OCI-LY7 (cell line): ENCODE data around the gene AS3MT. TPM values are rescaled to one million over a fixed set of nuclear protein-coding genes. Genes with fewer than 3 reads are reported as not detected.

Source experiments
- BruUV-seq: library from RNA; stranded (reverse); fragments of 400-500 nt; replicated peaks from 2 replicates; lab custom pipeline; 2021; lab: Mats Ljungman, UMichigan
- CTCF ChIA-PET: fragments of 300-600 bp; sonication (Branson Sonifier 250); formaldehyde crosslinking; loops from one replicate; lab custom pipeline; 2022; ENCODE audit warnings: antibody characterized with exemption; ENCODE audit not compliant: unreplicated experiment; lab: Charles Lee
- POLR2A ChIA-PET: fragments of 300-600 bp; sonication (Branson Sonifier 250); formaldehyde crosslinking; loops from one replicate; lab custom pipeline; 2022; ENCODE audit warnings: antibody characterized with exemption; lab: Charles Lee
- DNase-seq: peaks from one replicate; pipeline ENCODE4 v3.0.0-alpha.2; 2015; ENCODE audit warnings: low spot score
- H2AFZ ChIP-seq: fragments of 200-600 bp; sonication (generic), shearing (Covaris generic); 2 replicates; pipeline ENCODE4 v1.6.1; 2014; ENCODE audit warnings: mild to moderate bottlenecking, antibody characterized with exemption, low read length, moderate library complexity
- H3K27ac ChIP-seq: fragments of 200-600 bp; sonication (generic); 2 replicates; pipeline ENCODE4 v1.5.1; 2014; ENCODE audit warnings: mixed run types, low read depth, mild to moderate bottlenecking, moderate library complexity, low read length, inconsistent platforms; ENCODE audit not compliant: poor library complexity, severe bottlenecking
- H3K36me3 ChIP-seq: fragments of 200-600 bp; sonication (generic); 2 replicates; pipeline ENCODE4 v1.6.1; 2014; ENCODE audit warnings: mild to moderate bottlenecking, antibody characterized with exemption, low read length, moderate library complexity, mixed read lengths; ENCODE audit not compliant: insufficient read depth
- H3K4me1 ChIP-seq: fragments of 200-600 bp; sonication (generic); 2 replicates; pipeline ENCODE4 v1.5.1; 2014; ENCODE audit warnings: mild to moderate bottlenecking, low read length; ENCODE audit not compliant: insufficient read depth, poor library complexity, severe bottlenecking
- H3K4me2 ChIP-seq: fragments of 200-600 bp; sonication (generic); 2 replicates; pipeline ENCODE4 v1.6.1; 2014; ENCODE audit warnings: mild to moderate bottlenecking, low read length
- H3K4me3 ChIP-seq: fragments of 200-600 bp; sonication (generic); 2 replicates; pipeline ENCODE4 v1.5.1; 2014; ENCODE audit warnings: mild to moderate bottlenecking, low read depth, low read length; ENCODE audit not compliant: poor library complexity, severe bottlenecking
- H3K79me2 ChIP-seq: fragments of 200-600 bp; sonication (generic); 2 replicates; pipeline ENCODE4 v1.6.1; 2016; ENCODE audit warnings: low read depth, mild to moderate bottlenecking, low read length, moderate library complexity, mixed read lengths; ENCODE audit not compliant: insufficient read depth
- H3K9me2 ChIP-seq: fragments of 200-600 bp; sonication (generic); 2 replicates; pipeline ENCODE4 v1.6.1; 2016; ENCODE audit warnings: mild to moderate bottlenecking, low read length, mixed read lengths; ENCODE audit not compliant: insufficient read depth
- H3K9me3 ChIP-seq: fragments of 200-600 bp; sonication (generic); 2 replicates; pipeline ENCODE4 v1.6.1; 2014; ENCODE audit warnings: mild to moderate bottlenecking, mixed run types, low read length, mixed read lengths
- H4K20me1 ChIP-seq: fragments of 200-600 bp; sonication (generic); 2 replicates; pipeline ENCODE4 v1.6.1; 2014; ENCODE audit warnings: mild to moderate bottlenecking, antibody characterized with exemption, low read length, moderate library complexity, mixed read lengths; ENCODE audit not compliant: insufficient read depth
- EZH2phosphoT487 ChIP-seq: fragments of 200-600 bp; sonication (generic); IDR thresholded peaks from 2 replicates; pipeline ENCODE4 v1.6.1; 2018; ENCODE audit warnings: low read depth, borderline replicate concordance, mild to moderate bottlenecking, mixed run types, antibody characterized with exemption, low read length, moderate library complexity, mixed read lengths
- intact Hi-C: fragments of 100-400 bp; cut with micrococcal nuclease; formaldehyde crosslinking; loops from one replicate; pipeline ENCODE4 v1.10.0; 2022; ENCODE audit not compliant: unreplicated experiment
- total RNA-seq, 2 experiments: library from RNA; depleted of rRNA in 1 of 2; stranded (reverse); fragments of >200 nt in 1 of 2; shearing (Covaris generic) in 1 of 2; gene quantifications; 2 replicates each; pipeline ENCODE4 v1.2.3, GENCODE V29; 2014 to 2022
- TF ChIP-seq, protein P1 (sequence below): fragments of 200-600 bp; sonication (generic); conservative IDR thresholded peaks from 2 replicates; pipeline ENCODE4 v1.5.1; 2014; ENCODE audit warnings: mild to moderate bottlenecking, antibody characterized with exemption, low read length, moderate library complexity, mixed read lengths

The AS3MT gene
- total RNA-seq, 2 experiments from 2014 or later = not detected

DNA sequence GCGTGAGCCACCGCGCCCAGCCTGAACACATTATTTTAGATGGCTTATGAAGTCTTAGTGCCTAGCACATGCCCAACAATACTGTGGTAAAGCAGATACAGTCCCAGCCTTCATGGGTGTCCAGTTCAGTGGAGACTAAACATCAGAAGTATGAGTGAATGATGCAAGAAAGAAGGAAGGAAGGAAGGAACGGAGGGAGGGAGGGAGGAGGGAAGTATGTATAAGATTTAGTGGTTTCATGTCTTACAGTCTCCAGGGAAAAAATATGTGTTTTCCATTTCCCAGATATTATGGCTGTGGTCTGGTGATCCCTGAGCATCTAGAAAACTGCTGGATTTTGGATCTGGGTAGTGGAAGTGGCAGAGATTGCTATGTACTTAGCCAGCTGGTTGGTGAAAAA lies 2.9 kb downstream of the AS3MT start:
- no TSS peak for BruUV-seq
- no peak overlapping the region for H3K4me2 ChIP-seq
- H3K9me3 ChIP-seq = no peaks in the 10 kb centered on the region
- H3K4me3 ChIP-seq = no peak overlapping the region
- no peaks in the 10 kb centered on the region for H3K4me1 ChIP-seq
- no peak overlapping the region for H3K27ac ChIP-seq
- intact Hi-C loops = no loop called here
- no peaks in the 10 kb centered on the region for H3K79me2 ChIP-seq
- no peaks in the 10 kb centered on the region for H4K20me1 ChIP-seq
- H2AFZ ChIP-seq = no peak overlapping the region
- ChIA-PET POLR2A (interaction anchor here (1.0 kb wide), 2 partner anchors 8 to 20 kb away, joined by 3 read pairs; no protein-coding TSS in a partner anchor), CTCF (no interaction called here)
- DNase-seq = no peak
- H3K36me3 ChIP-seq = no peaks in the 10 kb centered on the region
- TF ChIP-seq, protein P1, sequence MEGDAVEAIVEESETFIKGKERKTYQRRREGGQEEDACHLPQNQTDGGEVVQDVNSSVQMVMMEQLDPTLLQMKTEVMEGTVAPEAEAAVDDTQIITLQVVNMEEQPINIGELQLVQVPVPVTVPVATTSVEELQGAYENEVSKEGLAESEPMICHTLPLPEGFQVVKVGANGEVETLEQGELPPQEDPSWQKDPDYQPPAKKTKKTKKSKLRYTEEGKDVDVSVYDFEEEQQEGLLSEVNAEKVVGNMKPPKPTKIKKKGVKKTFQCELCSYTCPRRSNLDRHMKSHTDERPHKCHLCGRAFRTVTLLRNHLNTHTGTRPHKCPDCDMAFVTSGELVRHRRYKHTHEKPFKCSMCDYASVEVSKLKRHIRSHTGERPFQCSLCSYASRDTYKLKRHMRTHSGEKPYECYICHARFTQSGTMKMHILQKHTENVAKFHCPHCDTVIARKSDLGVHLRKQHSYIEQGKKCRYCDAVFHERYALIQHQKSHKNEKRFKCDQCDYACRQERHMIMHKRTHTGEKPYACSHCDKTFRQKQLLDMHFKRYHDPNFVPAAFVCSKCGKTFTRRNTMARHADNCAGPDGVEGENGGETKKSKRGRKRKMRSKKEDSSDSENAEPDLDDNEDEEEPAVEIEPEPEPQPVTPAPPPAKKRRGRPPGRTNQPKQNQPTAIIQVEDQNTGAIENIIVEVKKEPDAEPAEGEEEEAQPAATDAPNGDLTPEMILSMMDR = no peak
- TF ChIP-seq EZH2phosphoT487 = no peak
- H3K9me2 ChIP-seq = no peaks in the 10 kb centered on the region

DNA sequence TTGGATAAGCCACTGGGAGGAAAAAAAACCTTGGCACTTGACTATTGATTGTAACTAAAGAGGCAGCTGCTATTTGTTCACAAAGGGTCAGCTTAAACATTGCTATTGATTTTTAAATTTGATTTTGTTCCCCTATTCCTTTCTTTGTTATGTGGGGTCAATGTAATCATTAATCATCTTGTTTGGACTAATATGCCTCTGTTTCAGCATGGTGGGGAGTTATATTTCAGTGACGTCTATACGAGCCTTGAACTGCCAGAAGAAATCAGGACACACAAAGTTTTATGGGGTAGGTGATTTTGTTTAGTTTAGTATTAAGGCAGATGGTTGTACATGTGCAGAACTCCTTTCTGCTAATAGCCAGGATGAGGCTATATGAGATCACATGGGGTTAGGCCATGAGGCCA lies 7.5 kb downstream of the AS3MT start:
- no peaks in the 10 kb centered on the region for H4K20me1 ChIP-seq
- H3K79me2 ChIP-seq = no peaks in the 10 kb centered on the region
- no peaks in the 10 kb centered on the region for H3K9me2 ChIP-seq
- no TSS peak for BruUV-seq
- no peak for TF ChIP-seq EZH2phosphoT487
- TF ChIP-seq, protein P1 = no peak
- H3K4me3 ChIP-seq = no peak overlapping the region
- no peak overlapping the region for H3K27ac ChIP-seq
- H3K4me2 ChIP-seq = no peak overlapping the region
- no peaks in the 10 kb centered on the region for H3K36me3 ChIP-seq
- no peaks in the 10 kb centered on the region for H3K4me1 ChIP-seq
- ChIA-PET CTCF (no interaction called here), POLR2A (interaction anchor here (1.1 to 1.9 kb wide), 3 partner anchors 25 to 110 kb away, joined by 3 to 4 read pairs (median 3); no protein-coding TSS in a partner anchor)
- DNase-seq = no peak
- no peaks in the 10 kb centered on the region for H3K9me3 ChIP-seq
- intact Hi-C loops = no loop called here
- H2AFZ ChIP-seq = no peak overlapping the region

DNA sequence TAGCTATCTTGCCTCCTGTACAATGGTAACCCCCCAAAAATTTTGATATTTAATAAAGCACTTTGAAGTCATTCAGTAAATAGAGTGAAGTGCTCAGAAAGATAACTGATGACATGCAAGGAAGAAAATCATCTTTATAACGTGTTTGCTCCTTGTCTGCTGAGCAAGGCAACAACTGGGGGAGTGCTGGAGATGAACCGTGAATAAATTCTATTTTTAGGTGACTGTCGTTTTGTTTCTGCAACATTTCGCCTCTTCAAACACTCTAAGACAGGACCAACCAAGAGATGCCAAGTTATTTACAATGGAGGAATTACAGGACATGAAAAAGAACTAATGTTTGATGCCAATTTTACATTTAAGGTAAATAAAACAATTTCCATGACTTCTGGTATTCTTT lies 9.4 kb downstream of the AS3MT start:
- Histone ChIP-seq H3K79me2 (no peaks in the 10 kb centered on the region), H3K4me2 (no peak overlapping the region), H3K36me3 (no peaks in the 10 kb centered on the region), H3K9me3 (no peaks in the 10 kb centered on the region), H3K9me2 (no peaks in the 10 kb centered on the region), H4K20me1 (no peaks in the 10 kb centered on the region), H3K4me3 (no peak overlapping the region), H2AFZ (no peak overlapping the region), H3K4me1 (no peaks in the 10 kb centered on the region), H3K27ac (no peak overlapping the region)
- intact Hi-C loops = no loop called here
- TF ChIP-seq EZH2phosphoT487 = no peak
- TF ChIP-seq, protein P1 = no peak
- no TSS peak for BruUV-seq
- ChIA-PET POLR2A (interaction anchor here (0.6 kb wide), 1 partner anchor 117 kb away, joined by 4 read pairs; no protein-coding TSS in a partner anchor), CTCF (no interaction called here)
- no peak for DNase-seq
